K562 (cell line): ENCODE measurements around the gene ORAI2. TPM values are rescaled to one million over a fixed set of nuclear protein-coding genes. Genes with fewer than 3 reads are reported as not detected.

Experiments used
- ARID2 ChIP-seq: fragments of 450-650 bp; IDR thresholded peaks from 2 replicates; pipeline ENCODE4 v1.6.1; 2017; ENCODE audit warnings: antibody characterized with exemption, mild to moderate bottlenecking
- CC2D1A ChIP-seq: fragments of 450-650 bp; IDR thresholded peaks from 2 replicates; pipeline ENCODE4 v1.6.1; 2017; ENCODE audit warnings: mild to moderate bottlenecking
- DMBX1 ChIP-seq: fragments of 250-450 bp; sonication (Bioruptor Pico); IDR thresholded peaks from 2 replicates; pipeline ENCODE4 v1.8.0; 2022; ENCODE audit warnings: inconsistent platforms, mild to moderate bottlenecking, moderate library complexity, borderline replicate concordance
- E2F3 ChIP-seq: fragments of 250-450 bp; sonication (Bioruptor Pico); IDR thresholded peaks from 2 replicates; pipeline ENCODE4 v1.4.0; 2020; ENCODE audit warnings: mild to moderate bottlenecking
- ETV1 ChIP-seq: fragments of 450-650 bp; conservative IDR thresholded peaks from 2 replicates; pipeline ENCODE4 v1.6.1; 2016; ENCODE audit warnings: missing genetic modification characterization, control low read depth, low read depth, missing compliant biosample characterization
- FOSL1 ChIP-seq: fragments of 200-800 bp; sonication (Bioruptor generic); conservative IDR thresholded peaks from 2 replicates; pipeline ENCODE4 v1.6.1; 2016; ENCODE audit warnings: missing genetic modification characterization, missing compliant biosample characterization
- GATA2 ChIP-seq: sonication (generic); formaldehyde crosslinking; IDR thresholded peaks from 2 replicates; pipeline ENCODE4 v1.4.0; 2020; ENCODE audit warnings: mild to moderate bottlenecking, missing genetic modification reagents
- GTF2F1 ChIP-seq: IDR thresholded peaks from 2 replicates; pipeline ENCODE4 v1.6.1; 2011; ENCODE audit warnings: low read depth, low read length, improper control_type of control experiment
- LCOR ChIP-seq: sonication (generic); formaldehyde crosslinking; IDR thresholded peaks from 2 replicates; pipeline ENCODE4 v1.8.0; 2022; ENCODE audit warnings: mild to moderate bottlenecking, missing genetic modification reagents
- MIER1 ChIP-seq: fragments of 450-650 bp; IDR thresholded peaks from 2 replicates; pipeline ENCODE4 v1.6.1; 2016; ENCODE audit warnings: antibody characterized with exemption, mild to moderate bottlenecking, low read depth
- NCOA6 ChIP-seq: fragments of 450-650 bp; IDR thresholded peaks from 2 replicates; pipeline ENCODE4 v1.6.1; 2017; ENCODE audit warnings: mild to moderate bottlenecking
- OTX1 ChIP-seq: fragments of 450-650 bp; formaldehyde crosslinking; IDR thresholded peaks from 2 replicates; pipeline ENCODE4 v1.4.0; 2022; ENCODE audit warnings: mild to moderate bottlenecking
- RB1 ChIP-seq: fragments of 450-650 bp; IDR thresholded peaks from 2 replicates; pipeline ENCODE4 v1.6.1; 2017; ENCODE audit warnings: low read depth, mild to moderate bottlenecking
- RNF2 ChIP-seq: sonication (generic); IDR thresholded peaks from 2 replicates; pipeline ENCODE4 v1.6.1; 2016
- RREB1 ChIP-seq: fragments of 250-450 bp; sonication (Bioruptor Pico); IDR thresholded peaks from 2 replicates; pipeline ENCODE4 v1.4.0; 2020
- SMARCA5 ChIP-seq: fragments of 450-650 bp; IDR thresholded peaks from 2 replicates; pipeline ENCODE4 v1.6.1; 2016
- SNIP1 ChIP-seq: fragments of 450-650 bp; IDR thresholded peaks from 2 replicates; pipeline ENCODE4 v1.7.1; 2017; ENCODE audit warnings: low read depth, mild to moderate bottlenecking
- TAF7 ChIP-seq: fragments of 450-650 bp; IDR thresholded peaks from 2 replicates; pipeline ENCODE4 v1.6.1; 2016; ENCODE audit warnings: missing genetic modification characterization, missing compliant biosample characterization
- TCF15 ChIP-seq: fragments of 250-450 bp; sonication (Bioruptor Pico); IDR thresholded peaks from 2 replicates; pipeline ENCODE4 v1.8.0; 2022; ENCODE audit warnings: moderate library complexity, mild to moderate bottlenecking, inconsistent platforms
- TCF3 ChIP-seq: sonication (generic); formaldehyde crosslinking; IDR thresholded peaks from 2 replicates; pipeline ENCODE4 v1.4.0; 2020; ENCODE audit warnings: mild to moderate bottlenecking, missing genetic modification reagents
- ZNF23 ChIP-seq: fragments of 250-450 bp; sonication (Bioruptor Pico); IDR thresholded peaks from 2 replicates; pipeline ENCODE4 v1.4.0; 2020; ENCODE audit warnings: mild to moderate bottlenecking
- ZNF696 ChIP-seq: fragments of 250-450 bp; sonication (Bioruptor Pico); conservative IDR thresholded peaks from 2 replicates; pipeline ENCODE4 v1.4.0; 2020; ENCODE audit warnings: mild to moderate bottlenecking, moderate library complexity
- ZNF740 ChIP-seq, 3 experiments: fragments of 200-800 bp in 1 of 3; sonication (Bioruptor generic) in 1 of 3; sonication (generic) in 1 of 3; formaldehyde crosslinking in 1 of 3; IDR thresholded peaks; 2 replicates each; pipeline versions ENCODE4 v1.6.1 to v1.8.0; 2016 to 2022; ENCODE audit warnings: mild to moderate bottlenecking in 2 of 3, missing compliant biosample characterization in 2 of 3, missing genetic modification characterization in 2 of 3, missing genetic modification reagents in 1 of 3
- polyA plus RNA-seq, 8 experiments: library from polyadenylated mRNA; depleted of rRNA in 4 of 8; stranded (reverse) in 5 of 8; unstranded in 3 of 8; fragments of >200 nt; fragmentation: Nextera tagmentation in 2 of 8; fragmentation: Illumina TruSeq in 1 of 8; extraction: Ambion mirVana in 2 of 8; extraction: Trizol in 1 of 8; gene quantifications; 2 replicates each; pipeline versions ENCODE4 v1.2.1 to v1.2.3, GENCODE V29; 2011 to 2014; ENCODE audit warnings: inconsistent platforms in 1 of 8, missing spikeins in 1 of 8
- total RNA-seq, 7 experiments: library from RNA; depleted of rRNA in 6 of 7; stranded (reverse); fragments of >200 nt in 6 of 7; fragmentation: Illumina TruSeq in 2 of 7; extraction: Trizol in 2 of 7; gene quantifications; 2 replicates each; pipeline versions ENCODE4 v1.2.1 to v1.2.3, GENCODE V29; 2011 to 2021; ENCODE audit warnings: low replicate concordance in 1 of 7

The ORAI2 gene
- total and polyA plus RNA-seq, 9 of the 15 experiments (the other 6 are each of a cell fraction or from before 2014, with no cell fraction given) = 1.1 to 27.7 (median 9.2) TPM

GRCh38 chr7:102463841-102464576, 30.6 kb downstream of the ORAI2 start (continued):
- 0 out of 2 replicates have a peak, but pooled peaks have one; percentile 10 for TF ChIP-seq E2F3 (CRISPR knock-in tag)
- TF ChIP-seq OTX1 = no peak
- TF ChIP-seq CC2D1A = peak; percentile 20; the same call in 1 of the 2 replicates
- TF ChIP-seq ZNF740 (CRISPR knock-in tag; IDR thresholded peaks at IDR 0.05) = no peak
- peak in 1 of 2 experiments; percentile 61; a peak in 1 of 4 replicates for TF ChIP-seq ZNF740 (tag; IDR thresholded peaks at IDR 0.05)
- TF ChIP-seq ETV1 (tag) = no peak
- TF ChIP-seq DMBX1 (CRISPR knock-in tag) = no peak
- no peak for TF ChIP-seq SNIP1
- TF ChIP-seq FOSL1 (tag) = no peak
- 0 out of 2 replicates have a peak, but pooled peaks have one; percentile 72 for TF ChIP-seq MIER1
- no peak for TF ChIP-seq RNF2
- TF ChIP-seq GATA2 = peak; percentile 54; the same call in 1 of the 2 replicates
- no peak for TF ChIP-seq GTF2F1
- TF ChIP-seq SMARCA5 = peak; percentile 55; the same call in 1 of the 2 replicates
- TF ChIP-seq ARID2 = 0 out of 2 replicates have a peak, but pooled peaks have one; percentile 30
- TF ChIP-seq TCF3 = no peak
- TF ChIP-seq RREB1 (CRISPR knock-in tag) = no peak
- TF ChIP-seq TCF15 (CRISPR knock-in tag) = no peak
- peak; percentile 69; the same call in 1 of the 2 replicates for TF ChIP-seq NCOA6
- no peak for TF ChIP-seq RB1
- TF ChIP-seq ZNF23 (CRISPR knock-in tag) = no peak
- TF ChIP-seq TAF7 = no peak
- TF ChIP-seq LCOR (CRISPR knock-in tag) = no peak
- TF ChIP-seq ZNF696 (CRISPR knock-in tag) = no peak
